ENCODE results near the gene LILRB2. TPM values are rescaled to one million over a fixed set of nuclear protein-coding genes. Genes with fewer than 3 reads are reported as not detected.
"Not testable (repeated sequence)": the region's sequence is repeated elsewhere in the genome, so short reads cannot be mapped to it uniquely, and the experiment has no call there.

LILRB2 gene
- 10 to 100 TPM; 11.1 to 13.7 TPM for total RNA-seq

GRCh38 chr19:54281007-54281728, at the start of gene LILRB2:
TSS of gene LILRB2 (minus strand) at chr19:54281110. CDS start at chr19:54280496, 614 bp downstream.
- ATAC-seq (ENCODE audit: insufficient number of reproducible peaks, low FRiP score, low read depth), result no peak
- Histone ChIP-seq H3K27ac (peak within 1 kb of the TSS in 1 of 2 donors; percentile 26), H3K4me3 (peak within 1 kb of the TSS; percentile 52)

GRCh38 chr19:54329476-54330165, 48.7 kb upstream of the LILRB2 start:
- no peaks in the 10 kb centered on the region for H3K27me3 ChIP-seq (replicated peaks; ENCODE audit: insufficient read depth)
- no peak overlapping the region for H3K4me3 ChIP-seq
- TF ChIP-seq, protein P1, sequence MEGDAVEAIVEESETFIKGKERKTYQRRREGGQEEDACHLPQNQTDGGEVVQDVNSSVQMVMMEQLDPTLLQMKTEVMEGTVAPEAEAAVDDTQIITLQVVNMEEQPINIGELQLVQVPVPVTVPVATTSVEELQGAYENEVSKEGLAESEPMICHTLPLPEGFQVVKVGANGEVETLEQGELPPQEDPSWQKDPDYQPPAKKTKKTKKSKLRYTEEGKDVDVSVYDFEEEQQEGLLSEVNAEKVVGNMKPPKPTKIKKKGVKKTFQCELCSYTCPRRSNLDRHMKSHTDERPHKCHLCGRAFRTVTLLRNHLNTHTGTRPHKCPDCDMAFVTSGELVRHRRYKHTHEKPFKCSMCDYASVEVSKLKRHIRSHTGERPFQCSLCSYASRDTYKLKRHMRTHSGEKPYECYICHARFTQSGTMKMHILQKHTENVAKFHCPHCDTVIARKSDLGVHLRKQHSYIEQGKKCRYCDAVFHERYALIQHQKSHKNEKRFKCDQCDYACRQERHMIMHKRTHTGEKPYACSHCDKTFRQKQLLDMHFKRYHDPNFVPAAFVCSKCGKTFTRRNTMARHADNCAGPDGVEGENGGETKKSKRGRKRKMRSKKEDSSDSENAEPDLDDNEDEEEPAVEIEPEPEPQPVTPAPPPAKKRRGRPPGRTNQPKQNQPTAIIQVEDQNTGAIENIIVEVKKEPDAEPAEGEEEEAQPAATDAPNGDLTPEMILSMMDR (IDR thresholded peaks at IDR 0.05), result no peak
- H3K4me1 ChIP-seq (ENCODE audit: control insufficient read depth in 1 of 2, low read depth in 2 of 2), result no peaks in the 10 kb centered on the region
- H3K27ac ChIP-seq, result no peak overlapping the region
- ATAC-seq (ENCODE audit: insufficient number of reproducible peaks, low FRiP score, low read depth), result no peak
- no peaks in the 10 kb centered on the region for H3K9me3 ChIP-seq
- DNase-seq (ENCODE audit: low spot score), result no peak
- no peaks in the 10 kb centered on the region for H3K36me3 ChIP-seq

More at GRCh38 chr19:54281007-54281728, at the start of gene LILRB2:
- TF ChIP-seq, protein P1 (IDR thresholded peaks at IDR 0.05), result no peak
- Histone ChIP-seq H3K9me3 (no peaks in the 10 kb centered on the region), H3K36me3 (no peaks in the 10 kb centered on the region), H3K4me1 (ENCODE audit: control insufficient read depth in 1 of 2, low read depth in 2 of 2) (no peaks in the 10 kb centered on the region), H3K27me3 (replicated peaks; ENCODE audit: insufficient read depth) (no peaks in the 10 kb centered on the region)
- DNase-seq (ENCODE audit: low spot score), result no peak

DNA sequence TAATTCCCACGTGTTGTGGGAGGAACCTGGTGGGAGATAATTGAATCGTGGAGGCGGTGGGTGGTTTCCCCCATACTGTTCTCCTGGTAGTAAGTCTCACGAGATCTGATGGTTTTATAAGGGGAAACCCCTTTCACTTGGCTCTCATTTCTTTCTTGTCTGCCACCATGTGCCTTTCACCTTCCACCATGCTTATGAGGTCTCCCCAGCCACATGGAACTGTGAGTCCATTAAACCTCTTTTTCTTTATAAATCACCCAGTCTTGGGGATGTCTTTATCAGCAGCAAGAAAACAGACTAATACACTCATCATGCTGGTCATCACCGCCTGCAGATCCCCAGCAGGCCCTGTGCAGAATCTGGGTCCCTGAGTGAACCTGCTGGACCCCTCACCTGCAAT, 47.9 kb upstream of the LILRB2 start:
- not testable (repeated sequence) for H3K4me1 ChIP-seq (ENCODE audit: control insufficient read depth in 1 of 2, low read depth in 2 of 2); H3K36me3 ChIP-seq; H3K4me3 ChIP-seq; H3K27ac ChIP-seq; H3K9me3 ChIP-seq; H3K27me3 ChIP-seq (replicated peaks; ENCODE audit: insufficient read depth); DNase-seq (ENCODE audit: low spot score); ATAC-seq (ENCODE audit: insufficient number of reproducible peaks, low FRiP score, low read depth)

GRCh38 chr19:54325631-54326030, 44.7 kb upstream of the LILRB2 start:
- Histone ChIP-seq H3K36me3 (no peaks in the 10 kb centered on the region), H3K27ac (no peak overlapping the region), H3K4me1 (ENCODE audit: control insufficient read depth in 1 of 2, low read depth in 2 of 2) (no peaks in the 10 kb centered on the region), H3K9me3 (no peaks in the 10 kb centered on the region), H3K27me3 (replicated peaks; ENCODE audit: insufficient read depth) (no peaks in the 10 kb centered on the region), H3K4me3 (no peak overlapping the region)
- no peak for ATAC-seq (ENCODE audit: insufficient number of reproducible peaks, low FRiP score, low read depth)
- TF ChIP-seq, protein P1 (IDR thresholded peaks at IDR 0.05), result no peak
- no peak for DNase-seq (ENCODE audit: low spot score)

- TF ChIP-seq, protein P1 (IDR thresholded peaks at IDR 0.05), result peak; percentile 45
- no peak overlapping the region for H3K27ac ChIP-seq
- ATAC-seq (ENCODE audit: insufficient number of reproducible peaks, low FRiP score, low read depth), result no peak
- no peaks in the 10 kb centered on the region for H3K9me3 ChIP-seq
- no peak overlapping the region for H3K4me3 ChIP-seq
- DNase-seq (ENCODE audit: low spot score), result no peak
- no peaks in the 10 kb centered on the region for H3K36me3 ChIP-seq
- no peaks in the 10 kb centered on the region for H3K27me3 ChIP-seq (replicated peaks; ENCODE audit: insufficient read depth)
- no peaks in the 10 kb centered on the region for H3K4me1 ChIP-seq (ENCODE audit: control insufficient read depth in 1 of 2, low read depth in 2 of 2)
Observed at GRCh38 chr19:54325194-54325621, 44.3 kb upstream of the LILRB2 start.
